Heart right ventricle (tissue), 16 donors: ENCODE data around the gene FUT9. TPM values are rescaled to one million over a fixed set of nuclear protein-coding genes. Genes with fewer than 3 reads are reported as not detected.

Source experiments
- ATAC-seq, 8 donors: fragments of 200-7000 bp; cut with Tn5 transposase; one replicate each; pipeline ENCODE4 v1.9.1; 2020; ENCODE audit warnings: mild to moderate bottlenecking in 8 of 8, moderate library complexity in 8 of 8, moderate number of reproducible peaks in 1 of 8
- DNase-seq, 2 donors: peaks; one replicate each; pipeline ENCODE4 v3.0.0-alpha.2; 2020
- H3K27ac ChIP-seq, 10 donors: fragments of 200-600 bp; sonication (generic) in 2 of 10; one replicate each; pipeline versions ENCODE4 v1.5.0 to v1.8.0; 2020 to 2022; ENCODE audit warnings: mild to moderate bottlenecking in 3 of 10
- H3K27me3 ChIP-seq, 7 donors: fragments of 200-600 bp; one replicate each; pipeline ENCODE4 v1.8.0; 2021 to 2022; ENCODE audit warnings: mild to moderate bottlenecking in 2 of 7
- H3K36me3 ChIP-seq, 9 donors: fragments of 200-600 bp; sonication (generic) in 1 of 9; one replicate each; pipeline versions ENCODE4 v1.5.0 to v1.8.0; 2020 to 2022; ENCODE audit warnings: mild to moderate bottlenecking in 2 of 9
- H3K4me1 ChIP-seq, 9 donors: fragments of 200-600 bp; sonication (generic) in 1 of 9; one replicate each; pipeline versions ENCODE4 v1.5.0 to v1.8.0; 2020 to 2022; ENCODE audit warnings: mild to moderate bottlenecking in 4 of 9
- H3K4me3 ChIP-seq, 10 donors: fragments of 200-600 bp; sonication (generic) in 2 of 10; one replicate each; pipeline versions ENCODE4 v1.5.0 to v1.8.0; 2020 to 2022; ENCODE audit warnings: mild to moderate bottlenecking in 7 of 10, moderate library complexity in 2 of 10
- H3K9me3 ChIP-seq, 11 donors: fragments of 200-600 bp in 10 of 11; sonication (generic) in 2 of 11; one replicate each; pipeline versions ENCODE4 v1.5.0 to v1.8.0; 2013 to 2022; ENCODE audit warnings: mild to moderate bottlenecking in 2 of 11, control low read depth in 1 of 11, moderate library complexity in 1 of 11
- CTCF ChIP-seq, 9 donors: fragments of 200-600 bp; sonication (generic) in 2 of 9; IDR thresholded peaks; one replicate each; pipeline versions ENCODE4 v1.5.0 to v1.8.0; 2021 to 2022; ENCODE audit warnings: antibody characterized with exemption in 9 of 9, mild to moderate bottlenecking in 5 of 9, moderate library complexity in 1 of 9
- WGBS, 2 donors: extraction: QIAGEN DNeasy Blood & Tissue Kit; methylation state at CpG; one replicate each; pipeline ENCODE4 v1.1.7; 2013; ENCODE audit warnings: inconsistent platforms in 1 of 2; 5-methylcytosine and 5-hydroxymethylcytosine counted together
- intact Hi-C, 10 donors: fragments of 100-400 bp; cut with DNase I; formaldehyde crosslinking; loops; one replicate each; pipeline versions ENCODE4 v1.11.1 to v1.14.2; 2022
- polyA plus RNA-seq, 2 donors: library from polyadenylated mRNA; stranded (reverse); fragments of 200-250 nt; gene quantifications; one replicate each; pipeline ENCODE4 v1.2.3, GENCODE V29; 2013
- total RNA-seq, 10 donors: library from RNA; stranded (reverse); fragmentation: NEBNext Ultra II Directional in 3 of 10; extraction: Animal tissue kit (Norgen Biotek cat#: 25700) in 3 of 10; gene quantifications; one replicate each; pipeline versions ENCODE4 v1.2.1 to v1.2.4, GENCODE V29; 2021 to 2023
- donor health status: Arrhythmogenic right ventricular cardiomyopathy.
- donor health status: ischemic (EF 13 %, LVEDD 7.1; RV severe dilation, severe dysfunction).
- donor health status: healthy with polysubstance abuse.
- donor health status: DM: no; HTN: yes; CAD: no.
- donor health status: DM: no; HTN: no; CAD: no.
- donor health status: ischemic (EF 25% LVEDD 6.9; RV normal size, moderate dysfunction).
- donor health status: ischemic (EF 25% LVEDD 5.7; RV mildly dilated, moderate dysfunction).
- donor health status: healthy.
- donor health status: DM: yes; HTN: yes; CAD: no.
- donor health status: Ischemic cardiomyopathy.
- donor health status: ischemic (EF 35%, LVEDD 5.7; RV mildly dilated, moderate dysfunction).
- donor health status: nonischemic (EF 11% LVEDD 7.7; RV severe dilation, severe dysfunction).
- donor health status: DM: yes; HTN: yes; CAD: no.
- donor health status: PGD.
- donor health status: ischemic (EF 29% LVEDD 5.4; RV normal size, mild dysfunction).
- donor health status: nonischemic (EF 23%, LVEDD 6.1; RV moderate dilation, normal function).

Gene FUT9
- total and polyA plus RNA-seq, 12 donors, result not detected

GRCh38 chr6:96197241-96197640, 181.5 kb downstream of the FUT9 start:
- H3K36me3 ChIP-seq, result no peaks in the 10 kb centered on the region

GRCh38 chr6:96202571-96202970, 186.8 kb downstream of the FUT9 start:
- Histone ChIP-seq H3K27ac (no peak overlapping the region), H3K4me3 (no peak overlapping the region), H3K9me3 (no peaks in the 10 kb centered on the region), H3K4me1 (no peaks in the 10 kb centered on the region), H3K27me3 (no peaks in the 10 kb centered on the region), H3K36me3 (no peaks in the 10 kb centered on the region)
- ATAC-seq, result no peak
- 68 to 81% methylated on average over 6 of the region's 6 CpGs for WGBS, 2 donors
- TF ChIP-seq CTCF (IDR thresholded peaks at IDR 0.05), result no peak
- DNase-seq, result no peak
- intact Hi-C loops, result no loop called here

More at GRCh38 chr6:96197241-96197640, 181.5 kb downstream of the FUT9 start:
- Histone ChIP-seq H3K27ac (no peak overlapping the region), H3K4me1 (no peaks in the 10 kb centered on the region), H3K4me3 (no peak overlapping the region), H3K27me3 (no peaks in the 10 kb centered on the region), H3K9me3 (peaks cover 0 to 8% (median 0%) of the 10 kb centered on the region in 11 donors)
- ATAC-seq (no peak), DNase-seq (no peak)
- intact Hi-C loops, result no loop called here
- TF ChIP-seq CTCF (IDR thresholded peaks at IDR 0.05), result no peak

- ATAC-seq, result no peak
- Histone ChIP-seq H3K27me3 (no peaks in the 10 kb centered on the region), H3K9me3 (no peaks in the 10 kb centered on the region), H3K36me3 (no peaks in the 10 kb centered on the region), H3K4me3 (no peak overlapping the region), H3K4me1 (no peaks in the 10 kb centered on the region), H3K27ac (no peak overlapping the region)
- 81% methylated on average over 2 of the region's 2 CpGs for WGBS, 2 donors
- DNase-seq, result no peak
- intact Hi-C loops, result no loop called here
- TF ChIP-seq CTCF (IDR thresholded peaks at IDR 0.05), result no peak
These were observed 195.6 kb downstream of the FUT9 start for GRCh38 chr6:96211341-96211740.

GRCh38 chr6:96212066-96212465, 196.3 kb downstream of the FUT9 start:
- Histone ChIP-seq H3K9me3 (no peaks in the 10 kb centered on the region), H3K36me3 (no peaks in the 10 kb centered on the region), H3K4me3 (no peak overlapping the region), H3K27me3 (no peaks in the 10 kb centered on the region), H3K4me1 (no peaks in the 10 kb centered on the region), H3K27ac (no peak overlapping the region)
- DNase-seq (no peak), ATAC-seq (no peak)
- intact Hi-C loops, result no loop called here
- TF ChIP-seq CTCF (IDR thresholded peaks at IDR 0.05), result no peak

- no peaks in the 10 kb centered on the region for H3K9me3 ChIP-seq
- no peaks in the 10 kb centered on the region for H3K27me3 ChIP-seq
- H3K4me1 ChIP-seq, result no peaks in the 10 kb centered on the region
- intact Hi-C loops, result no loop called here
- H3K4me3 ChIP-seq, result no peak overlapping the region
- DNase-seq (no peak), ATAC-seq (no peak)
- H3K27ac ChIP-seq, result no peak overlapping the region
- TF ChIP-seq CTCF (IDR thresholded peaks at IDR 0.05), result no peak
- no peaks in the 10 kb centered on the region for H3K36me3 ChIP-seq
- 67 to 68% methylated on average over 3 of the region's 3 CpGs for WGBS, 2 donors
These were observed 198.0 kb downstream of the FUT9 start for GRCh38 chr6:96213784-96214183.
